Fibroblast of the aortic adventitia (primary cell): Measurements from ENCODE around the gene TAT. TPM values are rescaled to one million over a fixed set of nuclear protein-coding genes. Genes with fewer than 3 reads are reported as not detected.
"Not testable (repeated sequence)": the region's sequence is repeated elsewhere in the genome, so short reads cannot be mapped to it uniquely, and the experiment has no call there.

Experiments used
- DNase-seq: peaks from one replicate; pipeline ENCODE4 v3.0.0-alpha.2; 2010; ENCODE audit warnings: low read depth
- H3K4me3 ChIP-seq: 2 replicates; pipeline ENCODE4 v1.5.1; 2011; ENCODE audit warnings: low read depth, mild to moderate bottlenecking, control low read depth, low read length, moderate library complexity
- CTCF ChIP-seq: IDR thresholded peaks from 2 replicates; pipeline ENCODE4 v1.5.1; 2011; ENCODE audit warnings: mild to moderate bottlenecking, low read length, control low read depth, inconsistent platforms; ENCODE audit not compliant: insufficient read depth
- total RNA-seq: library from RNA; depleted of rRNA; stranded (reverse); fragments of >200 nt; gene quantifications from 2 replicates; pipeline ENCODE4 v1.2.3, GENCODE V29; 2012; ENCODE audit warnings: low replicate concordance

Gene TAT
- total RNA-seq, 1 donor, result not detected

DNA sequence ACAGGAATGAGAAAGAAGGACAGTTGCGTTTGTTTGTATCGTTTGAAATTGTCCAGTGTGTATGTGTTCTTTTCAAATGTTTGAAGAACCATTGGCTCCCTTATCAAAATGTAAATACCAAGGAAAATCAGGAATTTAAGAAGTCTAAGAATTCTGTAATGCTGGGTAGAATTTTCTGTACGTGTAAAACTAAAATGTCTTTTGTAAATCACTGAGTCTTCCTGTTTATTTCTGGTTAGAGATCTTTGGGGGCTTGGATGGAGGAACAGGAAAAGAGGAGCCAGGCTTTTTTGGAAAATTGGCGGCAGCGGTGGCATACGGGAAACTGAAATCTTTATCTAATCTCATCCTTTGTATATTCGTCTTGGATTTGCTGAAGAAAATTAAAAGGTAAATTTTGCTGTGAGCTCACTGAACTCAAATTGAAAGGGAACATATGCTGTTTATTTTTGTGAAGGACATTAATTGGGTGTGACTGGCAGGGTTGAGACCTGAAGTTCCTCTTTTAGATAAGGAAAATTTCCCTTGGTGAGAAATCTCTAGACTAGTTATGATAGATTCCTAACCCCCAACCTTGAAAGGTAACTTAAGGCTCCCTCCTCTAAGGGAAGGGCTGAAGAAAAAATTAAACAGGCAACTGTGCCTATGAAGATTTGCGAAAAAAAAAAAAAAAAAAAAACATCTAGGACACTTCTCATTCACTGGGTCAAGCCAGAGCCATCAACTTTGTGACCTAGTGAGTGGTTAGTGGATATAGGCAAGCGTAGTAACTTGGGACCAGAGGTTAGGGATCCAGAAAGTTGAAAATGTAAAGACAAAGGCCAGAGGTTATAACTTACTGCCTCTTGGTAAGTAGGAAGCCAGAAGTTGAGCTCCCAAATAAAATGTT lies 10.8 kb downstream of the TAT start:
- DNase-seq, result no peak
- H3K4me3 ChIP-seq, result no peak overlapping the region
- no peak for TF ChIP-seq CTCF

GRCh38 chr16:71564335-71564967 lies 12.4 kb downstream of the TAT start:
- DNase-seq, result no peak
- TF ChIP-seq CTCF, result no peak
- peak overlapping the region; percentile 84 for H3K4me3 ChIP-seq

GRCh38 chr16:71562552-71562951 lies 14.3 kb downstream of the TAT start:
- no peak for TF ChIP-seq CTCF
- no peak overlapping the region for H3K4me3 ChIP-seq
- DNase-seq, result no peak

- not testable (repeated sequence) for H3K4me3 ChIP-seq, DNase-seq
These were observed 15.0 kb downstream of the TAT start for GRCh38 chr16:71561886-71562285.

- no peak for TF ChIP-seq CTCF
- no peak for DNase-seq
- no peak overlapping the region for H3K4me3 ChIP-seq
These were observed 17.0 kb downstream of the TAT start for GRCh38 chr16:71559855-71560254.

DNA sequence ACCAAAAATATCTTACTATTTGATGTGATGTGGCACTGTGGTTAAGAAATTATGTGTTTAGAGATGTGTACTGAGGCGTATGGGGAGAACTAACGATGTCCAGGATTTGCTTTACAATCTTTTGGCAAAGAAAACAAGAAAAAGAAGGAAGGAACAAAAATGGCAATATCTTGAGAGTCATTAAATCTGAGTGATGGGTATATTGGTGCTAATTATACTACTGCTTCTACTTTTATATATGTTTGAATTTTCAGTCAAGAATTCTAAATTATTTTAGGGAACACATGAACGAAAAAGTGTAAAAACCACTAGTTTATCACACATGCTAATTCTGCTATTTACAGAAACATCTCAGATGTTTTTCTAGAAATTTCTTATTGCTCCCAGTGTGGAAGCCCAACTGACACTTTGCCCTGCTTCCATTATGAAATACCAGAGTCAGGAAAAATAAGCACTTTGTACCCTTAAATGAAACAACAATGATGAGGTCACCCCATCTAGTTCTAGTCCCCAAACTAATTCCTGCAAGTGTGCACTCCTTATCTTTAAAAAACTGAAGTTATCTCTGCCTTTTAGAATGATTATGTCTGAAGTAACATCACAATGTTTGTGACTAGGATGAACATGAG lies 18.8 kb downstream of the TAT start:
- DNase-seq, result no peak
- no peak for TF ChIP-seq CTCF
- H3K4me3 ChIP-seq, result no peak overlapping the region

GRCh38 chr16:71557299-71557698 lies 19.6 kb downstream of the TAT start:
- TF ChIP-seq CTCF, result no peak
- no peak for DNase-seq
- H3K4me3 ChIP-seq, result no peak overlapping the region
